Esophagus muscularis mucosa (tissue), 3 donors: Measurements from ENCODE around the gene TTYH2.

Experiments used
- CTCF ChIP-seq, 3 experiments: fragments of 200-600 bp in 2 of 3; fragments of 450-650 bp in 1 of 3; sonication (generic) in 2 of 3; IDR thresholded peaks; one replicate each; pipeline ENCODE4 v1.5.1; 2017 to 2019; ENCODE audit warnings: antibody characterized with exemption in 3 of 3, mild to moderate bottlenecking in 2 of 3, moderate library complexity in 1 of 3
- POLR2A ChIP-seq: fragments of 450-650 bp; IDR thresholded peaks from one replicate; pipeline ENCODE4 v1.6.1; 2017; ENCODE audit warnings: antibody characterized with exemption, moderate library complexity, mild to moderate bottlenecking, low read depth
- POLR2AphosphoS5 ChIP-seq, 2 donors: sonication (generic); formaldehyde crosslinking; IDR thresholded peaks; one replicate each; pipeline ENCODE4 v1.6.1; 2017; ENCODE audit warnings: antibody characterized with exemption in 2 of 2

GRCh38 chr17:74214484-74215341, 1.3 kb downstream of the TTYH2 start:
- TF ChIP-seq CTCF (IDR thresholded peaks at IDR 0.05) (no peak), POLR2AphosphoS5 (IDR thresholded peaks at IDR 0.05) (no peak), POLR2A (no peak)
